ENCODE results near the gene JHY.

Gene JHY

GRCh38 chr11:122848186-122848585, 34.4 kb upstream of the JHY start:
- no peak overlapping the region for H3K4me3 ChIP-seq (ENCODE audit: low read depth, low read length)
- no peak for TF ChIP-seq CTCF (IDR thresholded peaks at IDR 0.05; ENCODE audit: insufficient read depth, low read depth, low read length, missing control alignments)
- no peak for DNase-seq (ENCODE audit: low read depth)

GRCh38 chr11:122850076-122850631, 32.4 kb upstream of the JHY start:
- peak; percentile 37 for DNase-seq (ENCODE audit: low read depth)
- TF ChIP-seq CTCF (IDR thresholded peaks at IDR 0.05; ENCODE audit: insufficient read depth, low read depth, low read length, missing control alignments) = no peak
- no peak overlapping the region for H3K4me3 ChIP-seq (ENCODE audit: low read depth, low read length)

- no peak for TF ChIP-seq CTCF (IDR thresholded peaks at IDR 0.05; ENCODE audit: insufficient read depth, low read depth, low read length, missing control alignments)
- peak; percentile 66 for DNase-seq (ENCODE audit: low read depth)
- no peak overlapping the region for H3K4me3 ChIP-seq (ENCODE audit: low read depth, low read length)
Measured at GRCh38 chr11:122851366-122851966, 31.1 kb upstream of the JHY start.

- DNase-seq (ENCODE audit: low read depth) = peak; percentile 26
- TF ChIP-seq CTCF (IDR thresholded peaks at IDR 0.05; ENCODE audit: insufficient read depth, low read depth, low read length, missing control alignments) = no peak
- no peak overlapping the region; the same call in 1 of the 2 replicates for H3K4me3 ChIP-seq (ENCODE audit: low read depth, low read length)
Measured at GRCh38 chr11:122852074-122852795, 30.3 kb upstream of the JHY start.

GRCh38 chr11:122852796-122853160, 29.8 kb upstream of the JHY start:
- no peak for DNase-seq (ENCODE audit: low read depth)
- no peak overlapping the region for H3K4me3 ChIP-seq (ENCODE audit: low read depth, low read length)
- TF ChIP-seq CTCF (IDR thresholded peaks at IDR 0.05; ENCODE audit: insufficient read depth, low read depth, low read length, missing control alignments) = no peak

- H3K4me3 ChIP-seq (ENCODE audit: low read depth, low read length) = no peak overlapping the region
- TF ChIP-seq CTCF (IDR thresholded peaks at IDR 0.05; ENCODE audit: insufficient read depth, low read depth, low read length, missing control alignments) = no peak
- no peak for DNase-seq (ENCODE audit: low read depth)
Measured at GRCh38 chr11:122853261-122853660, 29.3 kb upstream of the JHY start.

Measured in GM12865 (cell line).